HEK293T (cell line): ENCODE results near the gene MANEAL.

Experiments
- CTCF ChIA-PET: fragments of 350-600 bp; formaldehyde crosslinking; extraction: SDS; loops from one replicate; lab custom pipeline; 2021; ENCODE audit warnings: antibody characterized with exemption, inconsistent platforms; lab: Yijun Ruan, JAX
- POLR2A ChIA-PET: fragments of 350-600 bp; formaldehyde crosslinking; extraction: SDS; loops from one replicate; lab custom pipeline; 2020; ENCODE audit warnings: antibody characterized with exemption, inconsistent platforms; lab: Yijun Ruan, JAX
- DNase-seq: peaks from one replicate; pipeline ENCODE4 v3.0.0; 2012; ENCODE audit warnings: mixed read lengths; ENCODE audit errors: extremely low spot score
- ARNT ChIP-seq: fragments of 450-650 bp; IDR thresholded peaks from 2 replicates; pipeline ENCODE4 v1.6.1; 2017; ENCODE audit warnings: mild to moderate bottlenecking
- BHLHE40 ChIP-seq: fragments of 450-650 bp; IDR thresholded peaks from 2 replicates; pipeline ENCODE4 v1.6.1; 2016; ENCODE audit warnings: mild to moderate bottlenecking, moderate library complexity, borderline replicate concordance
- CTBP1 ChIP-seq: fragments of 450-650 bp; IDR thresholded peaks from 2 replicates; pipeline ENCODE4 v1.6.1; 2016; ENCODE audit warnings: borderline replicate concordance
- ELF4 ChIP-seq: fragments of 450-650 bp; IDR thresholded peaks from 2 replicates; pipeline ENCODE4 v1.6.1; 2017; ENCODE audit warnings: antibody characterized with exemption
- FOXA1 ChIP-seq: fragments of 450-650 bp; IDR thresholded peaks from 2 replicates; pipeline ENCODE4 v1.6.1; 2016; ENCODE audit warnings: mild to moderate bottlenecking
- FOXK2 ChIP-seq: fragments of 450-650 bp; IDR thresholded peaks from 2 replicates; pipeline ENCODE4 v1.6.1; 2016; ENCODE audit warnings: mild to moderate bottlenecking
- FOXM1 ChIP-seq: fragments of 450-650 bp; IDR thresholded peaks from 2 replicates; pipeline ENCODE4 v1.6.1; 2017; ENCODE audit warnings: mild to moderate bottlenecking, borderline replicate concordance
- HDGF ChIP-seq: fragments of 450-650 bp; IDR thresholded peaks from 2 replicates; pipeline ENCODE4 v1.6.1; 2017; ENCODE audit warnings: antibody characterized with exemption, borderline replicate concordance
- L3MBTL2 ChIP-seq: fragments of 450-650 bp; conservative IDR thresholded peaks from 2 replicates; pipeline ENCODE4 v1.6.1; 2016; ENCODE audit warnings: mild to moderate bottlenecking
- LEF1 ChIP-seq: fragments of 450-650 bp; IDR thresholded peaks from 2 replicates; pipeline ENCODE4 v1.6.1; 2017; ENCODE audit warnings: mild to moderate bottlenecking, borderline replicate concordance
- NFRKB ChIP-seq: fragments of 450-650 bp; IDR thresholded peaks from 2 replicates; pipeline ENCODE4 v1.6.1; 2016; ENCODE audit warnings: mild to moderate bottlenecking, moderate library complexity
- SP1 ChIP-seq: fragments of 450-650 bp; IDR thresholded peaks from 2 replicates; pipeline ENCODE4 v1.6.1; 2017
- SUZ12 ChIP-seq: fragments of 450-650 bp; IDR thresholded peaks from 2 replicates; pipeline ENCODE4 v1.6.1; 2016; ENCODE audit warnings: mild to moderate bottlenecking
- TARDBP ChIP-seq: fragments of 450-650 bp; IDR thresholded peaks from 2 replicates; pipeline ENCODE4 v1.6.1; 2016
- ZNF384 ChIP-seq: fragments of 450-650 bp; IDR thresholded peaks from 2 replicates; pipeline ENCODE4 v1.6.1; 2016
- TF ChIP-seq, protein P1 (sequence below): fragments of 450-650 bp; IDR thresholded peaks from 2 replicates; pipeline ENCODE4 v1.6.1; 2016

MANEAL gene, protein sequence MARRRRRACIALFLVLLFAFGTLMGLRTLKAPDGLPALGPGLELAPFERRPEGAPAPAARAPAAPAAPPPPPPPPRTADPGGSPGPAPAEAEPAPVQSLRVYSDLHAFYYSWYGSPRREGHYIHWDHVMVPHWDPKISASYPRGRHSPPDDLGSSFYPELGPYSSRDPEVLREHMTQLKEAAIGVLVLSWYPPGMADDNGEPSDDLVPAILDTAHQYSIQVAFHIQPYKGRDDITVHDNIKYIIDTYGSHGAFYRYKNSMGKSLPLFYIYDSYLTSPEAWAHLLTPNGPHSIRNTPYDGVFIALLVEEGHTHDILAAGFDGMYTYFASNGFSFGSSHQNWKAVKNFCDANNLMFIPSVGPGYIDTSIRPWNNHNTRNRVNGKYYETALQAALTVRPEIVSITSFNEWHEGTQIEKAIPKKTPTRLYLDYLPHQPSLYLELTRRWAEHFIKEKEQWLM

GRCh38 chr1:37793773-37794371 is at the start of gene MANEAL:
Gene MANEAL (plus strand): TSS chr1:37793847. CDS start chr1:37794183, 336 bp downstream.
- ChIA-PET CTCF (no interaction called here), POLR2A (interaction anchor here (0.6 to 3.3 kb wide), 5 partner anchors 13 to 103 kb away, joined by 3 to 32 read pairs (median 4); partner anchors contain the start of genes C1orf122, MTF1 and YRDC)
- peak; percentile 79 for DNase-seq
- no peak for TF ChIP-seq ZNF384
- no peak for TF ChIP-seq FOXK2
- TF ChIP-seq, protein P1, sequence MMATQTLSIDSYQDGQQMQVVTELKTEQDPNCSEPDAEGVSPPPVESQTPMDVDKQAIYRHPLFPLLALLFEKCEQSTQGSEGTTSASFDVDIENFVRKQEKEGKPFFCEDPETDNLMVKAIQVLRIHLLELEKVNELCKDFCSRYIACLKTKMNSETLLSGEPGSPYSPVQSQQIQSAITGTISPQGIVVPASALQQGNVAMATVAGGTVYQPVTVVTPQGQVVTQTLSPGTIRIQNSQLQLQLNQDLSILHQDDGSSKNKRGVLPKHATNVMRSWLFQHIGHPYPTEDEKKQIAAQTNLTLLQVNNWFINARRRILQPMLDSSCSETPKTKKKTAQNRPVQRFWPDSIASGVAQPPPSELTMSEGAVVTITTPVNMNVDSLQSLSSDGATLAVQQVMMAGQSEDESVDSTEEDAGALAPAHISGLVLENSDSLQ = no peak
- TF ChIP-seq HDGF = no peak
- 0 out of 2 replicates have a peak, but pooled peaks have one; percentile 12 for TF ChIP-seq LEF1
- TF ChIP-seq SP1 = no peak
- TF ChIP-seq TARDBP = no peak
- no peak for TF ChIP-seq BHLHE40
- no peak for TF ChIP-seq SUZ12
- no peak; the same call in 1 of the 2 replicates for TF ChIP-seq CTBP1
- TF ChIP-seq ELF4 = no peak
- peak; percentile 55; the same call in 1 of the 2 replicates for TF ChIP-seq L3MBTL2
- peak; percentile 29; the same call in 1 of the 2 replicates for TF ChIP-seq FOXM1
- TF ChIP-seq NFRKB = no peak
- TF ChIP-seq ARNT = no peak
- no peak for TF ChIP-seq FOXA1

DNA sequence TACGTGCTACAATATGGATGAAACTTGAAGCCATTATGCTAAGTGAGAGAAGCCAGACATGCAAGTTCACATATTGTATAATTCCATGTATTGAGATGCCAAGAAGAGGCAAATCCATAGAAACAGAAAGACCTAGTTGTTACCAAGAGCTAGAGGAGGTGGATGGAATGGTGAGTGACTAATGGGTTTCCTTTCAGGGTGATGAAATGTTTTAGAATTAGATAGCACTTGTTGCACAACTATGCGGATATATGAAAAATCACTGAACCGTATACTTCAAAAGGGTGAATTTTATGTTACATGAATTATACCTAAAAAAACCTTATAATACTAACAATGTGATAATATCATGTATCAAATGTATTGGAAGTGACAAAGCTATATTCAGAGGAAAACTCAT is 46.8 kb upstream of the MANEAL start:
- no peak for DNase-seq
- TF ChIP-seq ELF4 (no peak), ARNT (no peak), CTBP1 (no peak), FOXK2 (no peak), L3MBTL2 (no peak), FOXA1 (no peak), LEF1 (no peak)
- TF ChIP-seq, protein P1 = no peak
- ChIA-PET CTCF (no interaction called here), POLR2A (no interaction called here)

DNA sequence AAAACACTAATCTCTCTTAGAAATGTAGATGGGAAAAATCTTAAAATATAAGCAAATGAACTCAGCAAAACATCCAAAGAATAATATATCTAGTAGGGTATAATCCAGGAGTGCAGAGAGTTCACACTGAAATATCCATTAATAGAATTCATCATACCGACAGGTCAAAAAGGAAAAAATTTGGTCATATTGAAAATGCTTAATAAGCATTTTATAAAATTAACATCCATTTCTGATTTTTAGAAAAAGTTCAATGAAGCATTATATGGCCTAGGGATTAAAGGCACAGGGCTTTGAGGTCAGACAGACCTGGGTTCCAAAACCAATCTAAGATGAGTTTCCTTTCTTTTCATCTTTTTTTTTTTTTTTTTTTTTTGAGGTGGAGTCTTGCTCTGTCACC is 45.1 kb upstream of the MANEAL start:
- no peak for TF ChIP-seq ELF4
- TF ChIP-seq CTBP1 = no peak
- no peak for TF ChIP-seq HDGF
- no peak for TF ChIP-seq FOXA1
- no peak for TF ChIP-seq ARNT
- TF ChIP-seq TARDBP = no peak
- TF ChIP-seq NFRKB = no peak
- TF ChIP-seq SUZ12 = no peak
- no peak for TF ChIP-seq BHLHE40
- TF ChIP-seq ZNF384 = no peak
- no peak for TF ChIP-seq SP1
- no peak for TF ChIP-seq L3MBTL2
- no peak for TF ChIP-seq FOXM1
- TF ChIP-seq, protein P1 = no peak
- TF ChIP-seq FOXK2 = no peak
- no peak for TF ChIP-seq LEF1
- ChIA-PET POLR2A (no interaction called here), CTCF (no interaction called here)
- no peak for DNase-seq

DNA sequence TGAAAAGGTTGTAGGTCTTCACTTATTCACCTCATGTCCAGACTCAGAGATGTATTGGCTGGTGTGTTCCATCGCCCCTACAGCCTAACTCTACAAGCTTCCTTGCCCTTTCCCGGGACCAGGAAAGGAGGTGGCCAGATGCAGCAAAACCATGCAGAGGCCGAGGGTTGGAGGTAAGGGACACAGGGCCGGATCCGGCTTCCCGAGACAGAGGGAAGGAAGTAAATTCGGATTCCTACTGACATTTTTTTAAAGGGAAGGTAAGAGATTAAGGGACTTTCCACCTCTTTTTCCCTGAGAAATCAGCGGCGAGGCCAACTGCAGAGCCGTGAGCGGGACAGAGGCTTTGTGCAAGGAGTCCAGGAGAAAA is 41.4 kb upstream of the MANEAL start:
- TF ChIP-seq ARNT = no peak
- no peak for TF ChIP-seq ZNF384
- TF ChIP-seq FOXK2 = no peak
- TF ChIP-seq ELF4 = no peak
- no peak for TF ChIP-seq CTBP1
- no peak for TF ChIP-seq FOXA1
- TF ChIP-seq FOXM1 = no peak
- no peak for TF ChIP-seq TARDBP
- no peak for TF ChIP-seq SP1
- no peak for TF ChIP-seq L3MBTL2
- no peak for TF ChIP-seq NFRKB
- TF ChIP-seq LEF1 = no peak
- TF ChIP-seq, protein P1 = no peak
- no peak for TF ChIP-seq BHLHE40
- no peak for TF ChIP-seq SUZ12
- no peak for TF ChIP-seq HDGF
- no peak for DNase-seq
- ChIA-PET POLR2A (no interaction called here), CTCF (no interaction called here)
